Measurements from ENCODE around the gene STK24. TPM values are rescaled to one million over a fixed set of nuclear protein-coding genes. Genes with fewer than 3 reads are reported as not detected.

STK24 gene
- total and polyA plus RNA-seq, 10 of the 15 experiments (the other 5 are each of a cell fraction or from before 2014, with no cell fraction given): 7.5 to 115 (median 52.9) TPM

GRCh38 chr13:98504371-98504963, 72.4 kb downstream of the STK24 start (continued):
- TF ChIP-seq CTCF (IDR thresholded peaks at IDR 0.05 in 2 of 3, conservative IDR thresholded peaks at IDR 0.05 in 1 of 3; ENCODE audit: control insufficient read depth in 2 of 3, extremely low read depth in 1 of 3, insufficient read depth in 1 of 3, low read depth in 3 of 3, low read length in 3 of 3) (no peak), IRF3 (IDR thresholded peaks at IDR 0.05) (no peak), TARDBP (IDR thresholded peaks at IDR 0.05; ENCODE audit: borderline replicate concordance) (no peak), ZBTB11 (CRISPR knock-in tag; IDR thresholded peaks at IDR 0.05) (no peak), RBBP5 (conservative IDR thresholded peaks at IDR 0.05) (no peak), ZNF622 (IDR thresholded peaks at IDR 0.05) (no peak), ZNF274 (IDR thresholded peaks at IDR 0.05; ENCODE audit: insufficient read depth, insufficient read length) (no peak), FOS (IDR thresholded peaks at IDR 0.05; ENCODE audit: borderline replicate concordance, extremely low read depth, insufficient read length) (no peak), ZSCAN29 (IDR thresholded peaks at IDR 0.05) (no peak), NR2C1 (IDR thresholded peaks at IDR 0.05) (no peak), BMI1 (IDR thresholded peaks at IDR 0.05; ENCODE audit: borderline replicate concordance) (no peak), JUNB (IDR thresholded peaks at IDR 0.05) (no peak), PRDM15 (CRISPR knock-in tag; IDR thresholded peaks at IDR 0.05) (no peak), STAT3 (IDR thresholded peaks at IDR 0.05; ENCODE audit: low read depth, low read length) (no peak), ETV6 (conservative IDR thresholded peaks at IDR 0.05 in 1 of 2, IDR thresholded peaks at IDR 0.05 in 1 of 2; ENCODE audit: borderline replicate concordance in 1 of 2, low read depth in 1 of 2) (no peak), KDM1A (IDR thresholded peaks at IDR 0.05; ENCODE audit: borderline replicate concordance) (no peak), SREBF2 (IDR thresholded peaks at IDR 0.05; ENCODE audit: low read length) (no peak), YY1 (IDR thresholded peaks at IDR 0.05; ENCODE audit: low read depth, low read length) (no peak), TCF7 (IDR thresholded peaks at IDR 0.05; ENCODE audit: borderline replicate concordance) (no peak), BCL11A (IDR thresholded peaks at IDR 0.05; ENCODE audit: low read depth, low read length) (peak; percentile 58; the same call in 1 of the 2 replicates), CEBPB (IDR thresholded peaks at IDR 0.05; ENCODE audit: borderline replicate concordance in 1 of 2, low read depth in 2 of 2, low read length in 2 of 2) (no peak), SMC3 (IDR thresholded peaks at IDR 0.05; ENCODE audit: borderline replicate concordance, low read length) (no peak)
